ENCODE results near the gene SNPH.
A peak's percentile ranks its signal among the peaks of the same experiment; 100 is the strongest.

The SNPH gene

GRCh38 chr20:1325173-1326030 lies 59.3 kb downstream of the SNPH start:
- DNase-seq = peak; percentile 98 to 99

- peak in 1 of 2 experiments; percentile 6 for DNase-seq
These were observed 60.2 kb downstream of the SNPH start for GRCh38 chr20:1326031-1326930.

GRCh38 chr20:1327241-1327653 lies 61.2 kb downstream of the SNPH start:
- peak; percentile 24 to 25 for DNase-seq

- DNase-seq = peak in 1 of 2 experiments; percentile 2
These were observed 62.0 kb downstream of the SNPH start for GRCh38 chr20:1327827-1328679.

GRCh38 chr20:1328680-1329330 lies 62.7 kb downstream of the SNPH start, which contains the start of gene SDCBP2:
SDCBP2 (minus strand) TSS chr20:1329139; CDS start chr20:1320416, 8,723 bp downstream.
- peak in 1 of 2 experiments; percentile 2 for DNase-seq

- DNase-seq = peak; percentile 34 to 36
These were observed 64.2 kb downstream of the SNPH start for GRCh38 chr20:1330075-1330830.

GRCh38 chr20:1331101-1331500 lies 65.0 kb downstream of the SNPH start:
- peak in 1 of 2 experiments; percentile 1 for DNase-seq

- DNase-seq = peak in 1 of 2 experiments; percentile 2
These were observed 65.8 kb downstream of the SNPH start for GRCh38 chr20:1331801-1332453.

- DNase-seq = peak in 1 of 2 experiments; percentile 3
These were observed 66.7 kb downstream of the SNPH start for GRCh38 chr20:1332749-1333300.

GRCh38 chr20:1333462-1334369 lies 67.6 kb downstream of the SNPH start:
- peak in 1 of 2 experiments; percentile 1 for DNase-seq

GRCh38 chr20:1334370-1334731 lies 68.3 kb downstream of the SNPH start:
- DNase-seq = no peak

GRCh38 chr20:1334761-1335160 lies 68.7 kb downstream of the SNPH start:
- peak in 1 of 2 experiments; percentile 3 for DNase-seq

GRCh38 chr20:1335961-1336698 lies 70.0 kb downstream of the SNPH start:
- DNase-seq = peak in 1 of 2 experiments; percentile 11

GRCh38 chr20:1336699-1337367 lies 70.7 kb downstream of the SNPH start:
- peak in 1 of 2 experiments; percentile 2 for DNase-seq

GRCh38 chr20:1337441-1337840 lies 71.3 kb downstream of the SNPH start:
- DNase-seq = no peak

- no peak for DNase-seq
These were observed 72.0 kb downstream of the SNPH start for GRCh38 chr20:1338096-1338495.

GRCh38 chr20:1338801-1339200 lies 72.7 kb downstream of the SNPH start:
- DNase-seq = no peak
